ENCODE results near the gene SLC39A13.
A peak's percentile ranks its signal among the peaks of the same experiment; 100 is the strongest.

SLC39A13 gene

GRCh38 chr11:47407746-47408590 lies at the start of gene SLC39A13:
Gene SLC39A13, plus strand, starts transcription at chr11:47408590. Its CDS starts 1,505 bp downstream, at chr11:47410095.
- peaks cover 34% of the 10 kb centered on the region for H3K4me1 ChIP-seq (ENCODE audit: control insufficient read depth, insufficient read depth, low read length)
- H3K36me3 ChIP-seq (ENCODE audit: control insufficient read depth in 2 of 2, insufficient read depth in 2 of 2, low read length in 2 of 2): peaks cover 3 to 12% of the 10 kb centered on the region in 2 donors
- H3K27me3 ChIP-seq (ENCODE audit: control insufficient read depth in 1 of 2, insufficient read depth in 2 of 2, low read length in 2 of 2): no peaks in the 10 kb centered on the region
- H3K9ac ChIP-seq (ENCODE audit: low read length in 2 of 2): peak within 1 kb of the TSS; percentile 97 to 99
- H3K27ac ChIP-seq (ENCODE audit: low read length): peak within 1 kb of the TSS; percentile 97
- H3K4me3 ChIP-seq (ENCODE audit: low read length in 2 of 2): peak within 1 kb of the TSS; percentile 92 to 96
- H3K9me3 ChIP-seq (ENCODE audit: control insufficient read depth in 2 of 2, low read length in 2 of 2): no peaks in the 10 kb centered on the region

- Histone ChIP-seq H3K9me3 (ENCODE audit: control insufficient read depth in 2 of 2, low read length in 2 of 2) (no peaks in the 10 kb centered on the region), H3K36me3 (ENCODE audit: control insufficient read depth in 2 of 2, insufficient read depth in 2 of 2, low read length in 2 of 2) (peaks cover 2 to 7% of the 10 kb centered on the region in 2 donors), H3K4me3 (ENCODE audit: low read length in 2 of 2) (no peak overlapping the region), H3K27ac (ENCODE audit: low read length) (no peak overlapping the region), H3K27me3 (ENCODE audit: control insufficient read depth in 1 of 2, insufficient read depth in 2 of 2, low read length in 2 of 2) (no peaks in the 10 kb centered on the region), H3K9ac (ENCODE audit: low read length in 2 of 2) (no peak overlapping the region), H3K4me1 (ENCODE audit: control insufficient read depth, insufficient read depth, low read length) (peaks cover 13% of the 10 kb centered on the region)
Observed at GRCh38 chr11:47358731-47359051, 49.7 kb upstream of the SLC39A13 start.

GRCh38 chr11:47359162-47359561 lies 49.2 kb upstream of the SLC39A13 start:
- Histone ChIP-seq H3K4me1 (ENCODE audit: control insufficient read depth, insufficient read depth, low read length) (peaks cover 13% of the 10 kb centered on the region), H3K4me3 (ENCODE audit: low read length in 2 of 2) (no peak overlapping the region), H3K27me3 (ENCODE audit: control insufficient read depth in 1 of 2, insufficient read depth in 2 of 2, low read length in 2 of 2) (no peaks in the 10 kb centered on the region), H3K9me3 (ENCODE audit: control insufficient read depth in 2 of 2, low read length in 2 of 2) (no peaks in the 10 kb centered on the region), H3K27ac (ENCODE audit: low read length) (no peak overlapping the region), H3K9ac (ENCODE audit: low read length in 2 of 2) (no peak overlapping the region), H3K36me3 (ENCODE audit: control insufficient read depth in 2 of 2, insufficient read depth in 2 of 2, low read length in 2 of 2) (peaks cover 2 to 7% of the 10 kb centered on the region in 2 donors)

GRCh38 chr11:47359586-47359985 lies 48.8 kb upstream of the SLC39A13 start:
- H3K9ac ChIP-seq (ENCODE audit: low read length in 2 of 2): no peak overlapping the region
- no peaks in the 10 kb centered on the region for H3K9me3 ChIP-seq (ENCODE audit: control insufficient read depth in 2 of 2, low read length in 2 of 2)
- H3K4me1 ChIP-seq (ENCODE audit: control insufficient read depth, insufficient read depth, low read length): peaks cover 12% of the 10 kb centered on the region
- no peaks in the 10 kb centered on the region for H3K27me3 ChIP-seq (ENCODE audit: control insufficient read depth in 1 of 2, insufficient read depth in 2 of 2, low read length in 2 of 2)
- H3K4me3 ChIP-seq (ENCODE audit: low read length in 2 of 2): no peak overlapping the region
- H3K27ac ChIP-seq (ENCODE audit: low read length): no peak overlapping the region
- H3K36me3 ChIP-seq (ENCODE audit: control insufficient read depth in 2 of 2, insufficient read depth in 2 of 2, low read length in 2 of 2): peaks cover 2 to 7% of the 10 kb centered on the region in 2 donors

GRCh38 chr11:47360341-47360740 lies 48.0 kb upstream of the SLC39A13 start:
- Histone ChIP-seq H3K36me3 (ENCODE audit: control insufficient read depth in 2 of 2, insufficient read depth in 2 of 2, low read length in 2 of 2) (peaks cover 2 to 7% of the 10 kb centered on the region in 2 donors), H3K4me1 (ENCODE audit: control insufficient read depth, insufficient read depth, low read length) (peaks cover 7% of the 10 kb centered on the region), H3K9ac (ENCODE audit: low read length in 2 of 2) (no peak overlapping the region), H3K4me3 (ENCODE audit: low read length in 2 of 2) (no peak overlapping the region), H3K27me3 (ENCODE audit: control insufficient read depth in 1 of 2, insufficient read depth in 2 of 2, low read length in 2 of 2) (no peaks in the 10 kb centered on the region), H3K27ac (ENCODE audit: low read length) (no peak overlapping the region), H3K9me3 (ENCODE audit: control insufficient read depth in 2 of 2, low read length in 2 of 2) (no peaks in the 10 kb centered on the region)

- H3K27me3 ChIP-seq (ENCODE audit: control insufficient read depth in 1 of 2, insufficient read depth in 2 of 2, low read length in 2 of 2): no peaks in the 10 kb centered on the region
- H3K4me1 ChIP-seq (ENCODE audit: control insufficient read depth, insufficient read depth, low read length): no peaks in the 10 kb centered on the region
- H3K36me3 ChIP-seq (ENCODE audit: control insufficient read depth in 2 of 2, insufficient read depth in 2 of 2, low read length in 2 of 2): peaks cover 2 to 7% of the 10 kb centered on the region in 2 donors
- H3K4me3 ChIP-seq (ENCODE audit: low read length in 2 of 2): no peak overlapping the region
- H3K27ac ChIP-seq (ENCODE audit: low read length): no peak overlapping the region
- no peaks in the 10 kb centered on the region for H3K9me3 ChIP-seq (ENCODE audit: control insufficient read depth in 2 of 2, low read length in 2 of 2)
- H3K9ac ChIP-seq (ENCODE audit: low read length in 2 of 2): no peak overlapping the region
Observed at GRCh38 chr11:47361419-47361818, 47.0 kb upstream of the SLC39A13 start.

GRCh38 chr11:47366020-47366490 lies 42.3 kb upstream of the SLC39A13 start:
- no peak overlapping the region for H3K9ac ChIP-seq (ENCODE audit: low read length in 2 of 2)
- no peaks in the 10 kb centered on the region for H3K27me3 ChIP-seq (ENCODE audit: control insufficient read depth in 1 of 2, insufficient read depth in 2 of 2, low read length in 2 of 2)
- H3K36me3 ChIP-seq (ENCODE audit: control insufficient read depth in 2 of 2, insufficient read depth in 2 of 2, low read length in 2 of 2): no peaks in the 10 kb centered on the region
- no peak overlapping the region for H3K4me3 ChIP-seq (ENCODE audit: low read length in 2 of 2)
- H3K4me1 ChIP-seq (ENCODE audit: control insufficient read depth, insufficient read depth, low read length): no peaks in the 10 kb centered on the region
- no peaks in the 10 kb centered on the region for H3K9me3 ChIP-seq (ENCODE audit: control insufficient read depth in 2 of 2, low read length in 2 of 2)
- H3K27ac ChIP-seq (ENCODE audit: low read length): no peak overlapping the region

- no peaks in the 10 kb centered on the region for H3K36me3 ChIP-seq (ENCODE audit: control insufficient read depth in 2 of 2, insufficient read depth in 2 of 2, low read length in 2 of 2)
- no peaks in the 10 kb centered on the region for H3K9me3 ChIP-seq (ENCODE audit: control insufficient read depth in 2 of 2, low read length in 2 of 2)
- no peaks in the 10 kb centered on the region for H3K4me1 ChIP-seq (ENCODE audit: control insufficient read depth, insufficient read depth, low read length)
- no peak overlapping the region for H3K27ac ChIP-seq (ENCODE audit: low read length)
- H3K9ac ChIP-seq (ENCODE audit: low read length in 2 of 2): no peak overlapping the region
- H3K27me3 ChIP-seq (ENCODE audit: control insufficient read depth in 1 of 2, insufficient read depth in 2 of 2, low read length in 2 of 2): no peaks in the 10 kb centered on the region
- H3K4me3 ChIP-seq (ENCODE audit: low read length in 2 of 2): no peak overlapping the region
Observed at GRCh38 chr11:47369676-47370075, 38.7 kb upstream of the SLC39A13 start.

GRCh38 chr11:47372422-47372821 lies 36.0 kb upstream of the SLC39A13 start:
- Histone ChIP-seq H3K4me1 (ENCODE audit: control insufficient read depth, insufficient read depth, low read length) (no peaks in the 10 kb centered on the region), H3K36me3 (ENCODE audit: control insufficient read depth in 2 of 2, insufficient read depth in 2 of 2, low read length in 2 of 2) (no peaks in the 10 kb centered on the region), H3K4me3 (ENCODE audit: low read length in 2 of 2) (no peak overlapping the region), H3K27ac (ENCODE audit: low read length) (no peak overlapping the region), H3K27me3 (ENCODE audit: control insufficient read depth in 1 of 2, insufficient read depth in 2 of 2, low read length in 2 of 2) (no peaks in the 10 kb centered on the region), H3K9ac (ENCODE audit: low read length in 2 of 2) (no peak overlapping the region), H3K9me3 (ENCODE audit: control insufficient read depth in 2 of 2, low read length in 2 of 2) (no peaks in the 10 kb centered on the region)

GRCh38 chr11:47373876-47374719 lies 34.3 kb upstream of the SLC39A13 start:
- Histone ChIP-seq H3K36me3 (ENCODE audit: control insufficient read depth in 2 of 2, insufficient read depth in 2 of 2, low read length in 2 of 2) (no peaks in the 10 kb centered on the region), H3K4me1 (ENCODE audit: control insufficient read depth, insufficient read depth, low read length) (no peaks in the 10 kb centered on the region), H3K4me3 (ENCODE audit: low read length in 2 of 2) (no peak overlapping the region), H3K9ac (ENCODE audit: low read length in 2 of 2) (peak overlapping the region in 1 of 2 donors; percentile 55), H3K9me3 (ENCODE audit: control insufficient read depth in 2 of 2, low read length in 2 of 2) (no peaks in the 10 kb centered on the region), H3K27ac (ENCODE audit: low read length) (no peak overlapping the region), H3K27me3 (ENCODE audit: control insufficient read depth in 1 of 2, insufficient read depth in 2 of 2, low read length in 2 of 2) (no peaks in the 10 kb centered on the region)
